Stimulated activated CD4-positive, alpha-beta T cell treated with anti-CD3 and anti-CD28 coated beads, Interleukin-2, amount 100 ng/mL, for 4 hours (primary cell): ENCODE results near the gene FRMD4A.
"Not testable (repeated sequence)": the region's sequence is repeated elsewhere in the genome, so short reads cannot be mapped to it uniquely, and the experiment has no call there.

Experiments used
- DNase-seq: peaks from one replicate; pipeline ENCODE4 v3.0.0-alpha.2; 2020; ENCODE audit warnings: low read depth

The FRMD4A gene

DNA sequence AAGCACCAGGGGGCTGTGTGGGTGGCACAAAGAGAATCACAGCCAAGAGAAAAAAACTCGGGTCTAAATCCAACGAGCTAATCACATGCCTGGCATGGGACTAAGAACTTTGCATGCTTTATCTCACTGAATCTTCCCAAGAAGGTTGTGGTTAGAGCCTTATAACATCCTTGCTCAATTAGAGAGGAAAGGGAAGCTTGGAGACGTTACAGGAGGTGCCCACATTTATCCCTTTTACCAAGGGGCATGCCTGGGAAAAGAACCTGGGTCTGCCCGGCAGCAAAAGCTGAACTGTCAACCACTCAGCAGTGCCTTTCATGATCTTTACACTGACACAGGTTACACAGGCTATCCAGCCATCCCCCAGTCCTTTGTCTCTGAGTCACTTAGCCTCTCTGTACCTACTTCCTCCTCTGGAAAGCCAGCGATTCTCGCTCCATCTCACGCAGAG is 553.8 kb downstream of the FRMD4A start:
- no peak for DNase-seq

DNA sequence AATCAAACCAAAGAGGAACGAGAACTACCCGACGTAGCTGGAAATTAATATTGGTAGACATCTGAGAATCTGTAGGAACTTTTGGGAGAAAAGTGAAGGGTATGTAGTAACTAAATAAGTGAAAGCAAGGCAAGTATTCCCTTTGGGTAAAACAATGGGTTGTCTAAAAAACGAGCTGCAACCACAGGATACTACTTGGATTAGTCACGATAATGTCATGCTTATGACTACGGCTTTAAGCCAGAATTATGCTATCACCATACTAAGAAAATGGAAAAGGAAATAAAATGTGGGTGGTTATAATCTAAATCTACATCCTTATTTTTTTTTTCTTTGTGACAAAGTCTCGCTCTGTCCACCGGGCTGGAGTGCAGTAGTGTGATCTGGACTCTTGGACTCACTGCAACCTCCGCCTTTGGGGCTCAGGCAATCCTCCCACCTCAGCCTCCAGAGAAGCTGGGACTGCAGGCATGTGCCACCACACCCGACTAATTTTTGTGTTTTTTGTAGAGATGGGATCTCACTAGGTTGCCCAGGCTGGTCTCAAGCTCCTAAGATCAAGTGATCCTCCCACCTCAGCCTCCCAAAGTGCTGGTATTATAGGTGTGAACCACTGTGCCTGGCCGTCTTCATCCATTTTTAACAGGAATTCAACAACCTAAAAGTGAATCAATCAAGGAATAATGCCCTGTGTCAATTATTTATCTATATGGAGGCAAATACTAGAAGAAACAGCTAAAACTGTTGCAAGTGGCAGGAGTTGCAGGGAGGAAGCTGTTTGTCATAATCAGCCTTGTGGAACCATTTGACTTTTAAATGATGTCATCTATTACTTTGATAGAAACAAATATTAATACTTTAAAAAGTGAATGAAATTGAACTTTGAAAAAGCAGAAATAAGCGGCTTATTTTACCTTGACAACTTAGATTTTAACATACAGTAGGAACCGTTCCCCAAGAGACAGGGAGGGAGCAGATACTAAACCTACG is 554.6 kb downstream of the FRMD4A start:
- no peak for DNase-seq

DNA sequence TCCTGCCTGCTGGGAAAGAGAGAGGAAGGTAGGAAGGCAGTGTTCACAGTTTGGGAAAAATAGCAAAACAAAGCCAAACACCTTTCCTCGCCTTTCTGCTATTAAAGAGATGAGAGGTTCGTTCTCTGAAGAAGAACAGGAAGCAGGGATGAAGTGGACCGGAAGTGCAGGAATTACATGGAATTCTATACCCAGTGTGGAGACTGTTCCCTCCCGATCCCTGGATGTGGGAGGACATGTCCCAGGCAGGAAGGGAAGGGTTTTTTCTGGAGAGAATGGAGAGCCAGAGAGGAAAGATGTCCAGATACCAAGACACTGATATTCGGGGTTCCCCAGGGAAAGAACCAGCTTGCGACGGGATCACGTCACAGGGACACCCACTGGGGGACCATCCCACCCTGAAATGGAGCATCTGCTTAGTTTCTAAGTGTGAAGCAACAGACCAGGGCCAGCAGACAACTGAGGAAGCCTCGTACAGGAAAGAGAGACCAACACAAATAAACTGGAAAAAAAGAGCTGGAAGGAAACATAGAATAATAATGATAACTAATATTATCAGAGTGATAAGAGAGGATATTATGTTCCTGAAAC is 556.3 kb downstream of the FRMD4A start:
- no peak for DNase-seq

DNA sequence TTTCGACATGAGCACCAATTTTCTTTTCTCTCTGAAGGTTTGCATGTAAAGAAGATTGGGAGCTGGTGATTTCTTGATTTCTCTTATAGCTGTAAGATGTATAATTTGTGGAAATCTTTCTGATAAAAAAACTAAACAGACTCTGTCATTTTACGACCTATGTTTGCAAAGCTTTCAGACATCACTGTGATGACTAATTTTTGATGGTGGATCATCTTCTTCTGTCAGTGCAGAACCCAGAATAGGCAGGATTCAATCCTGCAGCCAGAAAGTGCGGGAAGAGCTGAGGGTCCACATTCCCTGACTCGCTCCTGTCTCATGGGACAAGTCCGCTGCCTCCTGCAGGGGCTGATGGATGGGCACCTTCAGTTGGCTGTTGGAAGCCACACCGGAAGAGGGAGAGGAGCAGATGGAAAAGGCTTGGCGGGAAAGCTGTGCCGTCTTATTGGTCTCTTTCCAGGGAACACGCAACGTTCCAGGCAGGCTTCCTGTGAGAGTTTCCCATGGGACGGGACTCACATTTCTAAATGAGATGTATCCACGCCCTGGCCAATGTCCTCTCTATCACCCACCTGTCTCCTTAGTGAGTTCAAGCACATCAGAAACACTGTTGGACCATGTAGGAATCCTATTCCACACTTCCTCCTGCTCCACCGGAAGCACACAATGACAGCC is 557.1 kb downstream of the FRMD4A start:
- DNase-seq: no peak

DNA sequence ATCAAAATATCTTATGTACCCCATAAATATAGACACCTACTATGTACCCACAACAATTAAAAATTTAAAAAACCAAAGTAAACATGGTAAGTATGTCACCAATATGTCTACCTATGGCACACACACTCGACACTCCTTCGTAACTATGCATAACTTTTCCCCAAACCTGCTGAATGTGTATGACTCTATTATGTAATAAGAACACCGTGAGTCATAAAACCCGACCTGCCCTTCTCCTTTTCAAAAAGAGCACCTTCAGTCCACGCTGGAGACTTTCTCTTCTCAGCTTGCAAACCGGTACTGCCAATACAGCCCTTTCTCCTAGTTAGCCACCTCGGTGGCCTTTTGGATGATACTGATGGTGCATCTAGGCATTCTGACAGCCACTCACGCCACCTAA is 557.7 kb downstream of the FRMD4A start:
- no peak for DNase-seq

DNA sequence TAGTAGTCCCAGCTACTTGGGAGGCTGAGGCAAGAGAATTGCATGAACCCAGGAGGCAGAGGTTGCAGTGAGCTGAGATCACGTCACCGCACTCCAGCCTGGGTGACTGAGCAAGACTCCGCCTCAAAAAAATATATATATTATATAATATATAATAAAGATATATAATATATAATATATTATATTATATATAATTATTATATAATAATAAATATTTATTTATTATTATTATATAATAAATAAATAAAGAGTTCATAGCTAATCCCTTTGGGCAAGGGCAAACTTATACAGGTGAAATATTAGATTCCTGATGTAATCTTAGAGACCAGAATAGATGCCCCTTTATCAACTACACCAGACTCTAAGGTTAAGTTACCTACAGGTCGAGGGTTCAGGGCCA is 558.7 kb downstream of the FRMD4A start:
- no peak for DNase-seq

DNA sequence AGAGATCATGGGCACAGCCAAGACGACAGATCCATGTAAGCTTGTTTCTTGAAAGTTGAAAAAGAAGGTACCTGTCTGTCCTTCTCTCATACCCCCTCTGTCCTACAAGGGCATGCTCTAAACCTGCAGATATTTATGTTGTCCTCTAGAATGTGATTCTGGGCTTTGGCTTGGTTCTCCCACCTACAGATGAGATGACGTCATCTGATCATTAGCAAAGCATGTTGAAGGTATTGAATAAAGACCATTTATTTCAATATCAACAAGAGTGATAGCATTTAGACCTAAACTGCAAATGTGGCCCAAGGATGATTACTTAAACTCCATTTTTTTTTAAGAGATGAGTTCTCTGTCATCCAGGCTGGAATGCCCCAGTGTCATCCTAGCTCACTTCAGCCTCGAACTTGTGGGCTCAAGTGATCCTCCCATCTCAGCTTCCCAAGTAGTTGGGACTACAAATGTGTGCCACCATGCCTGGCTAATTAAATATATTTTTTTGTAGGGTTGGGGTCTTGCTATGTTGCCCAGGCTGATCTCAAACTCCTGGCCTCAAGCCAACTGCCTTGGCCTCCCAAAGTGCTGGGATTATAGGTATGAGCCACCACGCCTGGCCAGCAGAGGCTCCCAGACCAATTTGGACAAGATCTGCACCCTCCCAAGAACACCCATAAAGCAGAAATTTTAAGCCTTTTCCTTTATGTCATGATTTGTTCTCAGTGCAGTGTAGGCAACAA is 559.8 kb downstream of the FRMD4A start:
- DNase-seq: no peak

DNA sequence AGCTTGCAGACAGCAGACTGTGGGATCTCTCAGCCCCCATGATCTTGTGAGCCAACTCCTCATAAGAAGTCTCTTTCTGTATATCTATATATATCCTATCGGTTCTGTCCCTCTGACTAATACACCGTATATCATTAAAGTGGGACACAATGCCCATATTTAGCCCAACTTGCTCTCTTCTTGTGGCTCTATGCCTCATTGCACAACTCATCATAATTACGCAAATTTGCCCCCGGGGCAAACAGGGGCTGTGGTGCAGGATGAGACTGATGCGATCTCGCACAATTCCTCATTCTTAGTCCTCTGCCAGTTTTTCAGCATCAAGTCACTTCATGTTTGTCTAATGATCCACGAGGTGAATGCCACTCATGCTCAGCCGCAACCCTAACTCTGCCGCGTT is 560.8 kb downstream of the FRMD4A start:
- no peak for DNase-seq

DNA sequence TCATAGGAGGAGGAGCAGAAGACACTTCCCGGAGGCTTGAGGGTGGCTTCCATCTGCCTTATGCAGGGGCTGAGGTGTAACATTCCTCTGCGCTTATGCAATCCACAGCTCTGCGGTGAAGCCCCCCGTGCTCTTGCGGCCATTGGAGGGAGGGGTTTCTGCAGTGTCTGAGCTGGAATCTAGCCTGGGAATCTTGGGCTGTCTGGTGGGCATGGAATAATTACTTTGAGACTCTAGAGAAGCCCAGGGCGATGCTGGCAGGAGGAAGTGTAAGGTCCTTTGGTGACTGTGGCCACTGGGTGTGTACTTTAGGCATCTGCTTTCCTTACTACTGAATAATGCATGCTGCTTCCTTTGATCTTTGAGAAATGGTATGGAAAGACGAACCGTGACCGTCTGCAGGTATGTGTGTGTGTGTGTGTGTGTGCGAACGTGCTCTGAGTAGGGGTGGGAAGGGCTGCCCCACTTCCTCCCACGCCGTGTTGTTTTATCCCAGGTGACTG is 563.0 kb downstream of the FRMD4A start:
- no peak for DNase-seq

DNA sequence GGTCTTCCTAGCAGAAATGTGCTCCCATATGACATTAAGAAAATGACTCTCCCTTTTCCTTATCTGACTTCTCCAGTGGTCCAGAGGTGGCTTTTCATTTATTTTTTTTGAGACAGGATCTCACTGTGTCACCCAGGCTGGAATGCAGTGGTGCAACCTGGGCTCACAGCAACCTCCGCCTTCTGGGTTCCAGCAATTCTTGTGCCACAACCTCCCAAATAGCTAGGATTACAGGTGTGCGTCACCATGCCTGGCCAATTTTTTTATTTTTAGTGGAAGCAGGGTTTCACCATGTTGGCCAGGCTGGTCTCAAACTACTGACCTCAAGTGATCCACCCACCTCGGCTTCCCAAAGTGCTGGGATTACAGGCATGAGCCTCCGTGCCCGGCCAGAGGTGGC is 563.6 kb downstream of the FRMD4A start:
- DNase-seq: not testable (repeated sequence)

DNA sequence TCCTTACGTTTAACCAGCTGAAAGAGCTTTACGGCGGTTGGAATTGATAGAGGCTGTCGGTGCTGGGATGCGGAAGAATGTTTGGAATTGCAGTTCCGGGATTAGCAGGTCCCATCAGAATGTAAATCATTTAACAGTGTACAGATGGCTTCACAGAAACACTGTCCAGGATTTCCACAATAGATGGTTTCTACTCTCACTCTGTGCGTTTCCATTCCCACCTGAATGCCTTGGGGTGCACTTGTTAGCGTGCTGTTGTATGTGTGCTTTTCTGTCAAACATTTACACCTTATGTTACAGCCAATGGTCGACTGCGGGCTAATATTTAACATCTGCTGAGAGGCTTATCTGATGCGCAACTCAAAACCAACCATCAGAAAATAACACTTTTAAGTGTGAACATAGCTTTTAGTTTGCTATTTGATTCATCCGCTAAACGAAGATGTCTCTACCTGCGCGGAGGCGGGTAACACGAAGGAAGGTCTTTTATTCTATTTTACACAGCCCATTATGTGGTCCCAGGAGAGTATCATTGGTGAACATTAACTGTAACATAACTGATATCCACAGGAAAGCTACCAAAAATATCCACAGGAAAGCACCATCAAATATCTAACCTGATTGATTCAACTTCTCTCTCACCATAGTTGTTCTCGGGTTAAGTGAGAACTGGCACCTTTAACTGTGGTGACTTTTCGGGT is 564.9 kb downstream of the FRMD4A start:
- no peak for DNase-seq

DNA sequence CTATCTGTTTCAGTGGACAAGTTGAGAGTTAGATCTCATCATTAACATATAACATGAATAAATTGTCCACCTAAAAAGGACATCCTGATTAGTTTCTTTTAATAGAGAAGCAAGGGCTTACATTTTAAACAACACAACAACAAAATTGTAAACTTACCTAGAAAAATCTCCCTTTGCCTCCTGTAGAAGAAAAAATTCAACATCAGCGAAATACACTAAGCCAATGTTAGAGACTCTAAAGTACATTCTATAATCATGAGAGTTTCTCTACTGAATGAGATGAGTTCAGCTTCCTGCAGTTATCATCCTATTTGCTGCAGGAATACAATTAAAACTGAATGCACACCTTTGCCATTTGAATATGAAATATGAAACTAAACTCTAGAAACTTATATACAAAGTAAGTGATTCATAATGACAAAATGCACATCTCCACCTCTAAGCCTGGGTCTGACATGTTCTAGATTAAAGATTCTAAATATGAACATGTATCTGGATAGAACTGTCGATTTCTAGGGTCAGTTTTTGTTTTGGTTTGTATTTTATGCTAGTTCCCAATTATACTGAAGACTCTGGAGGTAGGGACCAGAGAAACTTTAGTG is 569.1 kb downstream of the FRMD4A start:
- no peak for DNase-seq

DNA sequence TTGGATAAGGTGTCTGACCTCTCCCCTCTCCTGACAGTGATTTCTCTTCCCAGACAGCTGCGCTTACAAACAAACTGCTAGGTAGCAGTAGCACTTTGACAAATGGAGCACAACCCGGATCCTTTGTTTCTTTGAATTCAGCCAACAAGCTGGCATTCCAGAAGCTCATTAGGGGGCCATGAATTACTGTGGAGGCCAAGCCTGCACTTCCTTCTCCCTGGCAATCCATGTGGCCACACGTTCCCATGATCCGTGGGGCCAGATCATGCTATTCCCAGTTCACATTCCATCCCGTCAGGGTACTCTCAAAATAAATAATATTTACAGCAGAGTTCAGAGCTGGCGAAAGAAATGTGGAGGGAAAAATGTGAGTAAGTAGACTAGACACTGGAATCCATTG is 571.6 kb downstream of the FRMD4A start:
- no peak for DNase-seq

DNA sequence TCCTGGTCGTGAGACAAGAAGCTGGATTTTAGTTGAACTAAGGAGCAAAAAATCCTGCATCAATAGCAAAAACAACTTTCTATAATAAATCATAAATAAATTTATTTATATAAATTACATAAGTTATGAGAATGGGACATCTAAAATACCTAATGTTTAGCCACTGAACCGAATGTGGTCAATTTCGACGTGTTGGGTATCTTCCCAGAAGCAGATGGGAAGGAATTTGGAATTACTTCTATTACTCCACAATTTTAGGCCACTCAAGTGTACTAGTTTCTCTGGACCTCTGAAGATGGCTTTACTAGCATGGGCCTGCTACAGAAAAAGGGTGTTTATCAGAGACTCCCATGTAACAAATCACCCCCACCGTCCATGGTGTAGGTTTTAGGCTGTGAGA is 572.0 kb downstream of the FRMD4A start:
- no peak for DNase-seq

DNA sequence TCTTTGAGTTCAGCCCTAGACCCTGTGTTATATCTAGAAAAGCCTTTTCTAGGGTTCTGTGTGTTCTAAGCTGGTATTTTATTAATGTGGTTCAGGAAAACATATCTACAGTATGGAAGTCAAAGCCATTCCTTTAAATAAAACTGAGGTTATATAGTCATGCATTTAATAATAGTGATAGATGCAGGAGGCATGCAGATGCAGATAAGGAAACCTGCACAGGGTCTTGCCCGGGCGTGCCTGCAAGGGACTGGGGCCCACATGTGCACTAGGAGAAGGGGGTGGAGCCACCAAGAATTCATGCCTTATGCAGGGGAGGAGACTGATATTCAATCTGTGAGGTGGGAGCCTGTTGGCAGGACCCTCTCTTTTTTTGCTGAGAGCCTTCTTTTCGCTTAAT is 572.4 kb downstream of the FRMD4A start:
- no peak for DNase-seq

DNA sequence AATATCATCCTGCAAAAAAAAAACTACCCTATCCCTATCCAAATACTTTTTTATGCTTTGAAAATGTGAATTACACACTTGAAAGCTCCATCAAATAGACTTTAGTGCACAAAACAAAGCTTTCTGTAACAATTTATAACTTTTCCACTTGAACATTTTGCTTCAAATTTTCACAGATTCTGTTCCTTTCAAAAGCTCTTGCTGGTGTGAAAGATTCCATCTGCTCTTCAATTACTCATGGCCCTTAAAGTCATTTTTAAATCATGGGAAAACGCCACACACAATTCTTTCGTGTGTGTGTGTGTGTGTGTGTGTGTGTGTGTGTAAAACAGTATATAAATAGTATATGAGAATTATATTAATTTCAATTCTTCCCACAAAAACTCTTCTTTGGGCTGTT is 576.4 kb downstream of the FRMD4A start:
- DNase-seq: no peak

DNA sequence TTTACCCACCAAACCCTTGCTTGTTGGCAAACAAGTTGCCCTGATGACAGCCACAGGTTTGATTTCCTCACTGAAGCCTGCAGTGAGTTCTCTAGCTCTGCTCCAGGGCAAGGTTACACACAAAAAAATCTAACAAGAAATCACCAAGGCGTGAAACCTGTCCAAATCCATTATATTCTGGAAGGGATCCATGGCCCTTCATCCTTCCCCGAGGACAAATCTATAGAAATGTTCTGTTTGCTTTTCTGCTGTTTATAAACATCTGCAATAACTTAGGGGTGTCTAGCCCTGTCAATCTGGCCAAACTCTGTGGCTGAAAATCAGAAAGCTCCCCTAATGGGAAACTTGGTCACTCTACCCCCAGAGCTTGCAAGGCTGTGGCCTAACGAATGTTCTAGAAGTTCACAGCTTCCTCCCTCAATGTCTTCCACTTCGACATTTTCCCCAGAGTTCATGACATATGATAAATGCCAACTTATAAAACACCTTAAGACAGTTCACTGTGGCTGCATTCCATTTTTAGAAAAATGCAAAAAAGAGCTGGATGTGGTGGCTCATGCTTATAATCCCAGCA is 579.4 kb downstream of the FRMD4A start:
- DNase-seq: no peak

DNA sequence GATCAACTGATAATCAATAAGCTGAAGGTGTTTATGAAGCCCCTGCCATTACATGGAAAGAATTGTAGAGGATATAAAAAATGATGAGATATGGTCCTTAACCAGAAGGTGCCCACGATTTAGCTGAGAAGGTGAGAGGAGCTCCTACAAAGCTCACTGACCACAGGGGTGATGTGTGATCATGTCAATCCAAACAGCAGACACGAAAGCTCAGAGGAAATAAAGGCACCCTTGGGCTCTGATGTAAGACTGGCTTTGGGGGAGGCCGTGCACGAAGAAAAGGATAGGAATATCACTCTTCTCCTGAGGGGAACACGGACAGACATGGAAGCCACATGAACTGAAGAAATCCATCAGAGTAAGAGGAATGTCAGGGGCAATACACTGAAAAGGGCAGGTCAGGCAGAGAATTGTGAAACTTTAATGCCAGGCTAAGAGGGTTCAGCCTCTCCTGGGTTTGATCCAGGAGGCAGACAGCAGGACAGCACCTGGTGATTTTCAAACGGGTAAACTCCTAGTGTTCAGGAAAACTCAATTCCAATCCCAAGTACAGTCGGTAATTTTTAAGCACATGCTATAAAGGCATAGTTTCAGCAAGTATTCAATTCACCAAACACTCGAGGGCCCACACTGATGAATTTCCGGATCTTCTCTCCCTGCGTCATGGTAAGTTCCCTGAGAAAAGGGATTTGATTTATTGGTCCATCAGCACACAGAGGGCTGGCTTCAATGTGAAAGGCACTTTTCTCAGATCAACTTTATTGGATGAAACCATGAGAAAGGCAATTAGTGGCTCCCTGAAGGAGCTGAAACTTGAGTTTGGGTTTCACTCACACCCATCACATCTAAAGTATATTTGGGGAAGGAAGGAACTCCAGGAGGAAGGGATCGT is 580.2 kb downstream of the FRMD4A start:
- DNase-seq: no peak

DNA sequence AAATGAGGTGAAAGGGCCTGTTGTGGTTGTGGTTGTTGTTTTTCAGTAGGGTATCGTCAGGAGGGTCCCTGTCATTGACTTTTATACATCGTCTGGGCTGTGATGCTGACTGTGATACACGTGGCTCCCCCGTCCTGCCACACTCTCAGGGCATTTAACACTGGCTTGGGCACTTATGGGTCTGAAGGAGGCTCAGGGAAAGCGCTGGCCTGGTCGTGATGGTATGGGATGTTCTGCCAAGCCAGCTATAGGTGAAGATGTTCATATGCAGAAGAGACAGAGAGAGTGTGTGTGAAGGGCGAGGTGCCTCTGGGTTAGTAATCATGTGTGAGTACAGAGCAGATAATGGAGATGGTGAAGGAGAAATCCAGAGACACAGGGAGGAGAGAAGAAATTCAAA is 585.5 kb downstream of the FRMD4A start:
- no peak for DNase-seq

DNA sequence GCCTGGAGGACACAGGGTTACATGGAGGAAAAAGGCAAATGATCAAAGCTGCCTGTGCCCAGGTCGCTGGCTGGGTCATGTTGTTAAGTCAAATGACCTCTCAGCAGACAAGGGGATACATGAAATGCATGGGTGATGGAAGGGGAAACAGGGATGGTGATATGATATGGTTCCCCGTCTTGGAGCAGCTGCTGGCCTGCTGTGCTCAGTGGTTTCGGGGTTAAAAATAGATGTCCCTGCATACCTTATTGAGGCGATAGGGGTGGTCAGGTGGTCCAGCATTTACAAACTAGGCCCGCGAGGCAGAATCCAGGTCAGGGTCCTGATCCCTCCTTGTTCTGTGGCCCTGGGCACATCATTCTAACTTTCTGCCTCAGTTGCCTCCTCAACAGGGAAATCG is 586.8 kb downstream of the FRMD4A start:
- DNase-seq: no peak
